Left lung (tissue), 10 donors: ENCODE data around the gene RCOR2. TPM values are rescaled to one million over a fixed set of nuclear protein-coding genes. Genes with fewer than 3 reads are reported as not detected.

ENCODE experiments used
- ATAC-seq: fragments of 200-7000 bp; cut with Tn5 transposase; one replicate; pipeline ENCODE4 v1.9.1; 2020; ENCODE audit warnings: moderate library complexity
- DNase-seq, 4 donors: peaks; one replicate each; pipeline ENCODE4 v3.0.0-alpha.2; 2013 to 2020
- H3K27ac ChIP-seq, 2 donors: fragments of 200-600 bp; sonication (generic) in 1 of 2; one replicate each; pipeline versions ENCODE4 v1.5.0 to v1.8.0; 2020 to 2021
- H3K27me3 ChIP-seq, 2 donors: fragments of 200-600 bp; sonication (generic) in 1 of 2; one replicate each; pipeline versions ENCODE4 v1.5.0 to v1.8.0; 2020 to 2021
- H3K36me3 ChIP-seq, 2 donors: fragments of 200-600 bp; sonication (generic) in 1 of 2; one replicate each; pipeline versions ENCODE4 v1.5.0 to v1.8.0; 2020 to 2021
- H3K4me1 ChIP-seq, 2 donors: fragments of 200-600 bp; one replicate each; pipeline ENCODE4 v1.8.0; 2021
- H3K4me3 ChIP-seq, 2 donors: fragments of 200-600 bp; sonication (generic) in 1 of 2; one replicate each; pipeline versions ENCODE4 v1.5.0 to v1.8.0; 2020 to 2021; ENCODE audit warnings: mild to moderate bottlenecking in 1 of 2
- H3K9me3 ChIP-seq, 2 donors: fragments of 200-600 bp; sonication (generic) in 1 of 2; one replicate each; pipeline versions ENCODE4 v1.5.0 to v1.8.0; 2020 to 2021
- CTCF ChIP-seq, 2 donors: fragments of 200-600 bp; sonication (generic) in 1 of 2; IDR thresholded peaks; one replicate each; pipeline versions ENCODE4 v1.5.0 to v1.8.0; 2021; ENCODE audit warnings: antibody characterized with exemption in 2 of 2
- intact Hi-C, 2 donors: fragments of 100-400 bp; cut with DNase I; formaldehyde crosslinking; loops; one replicate each; pipeline versions ENCODE4 v1.11.2 to v1.14.2; 2022
- polyA plus RNA-seq, 6 donors: library from polyadenylated mRNA; unstranded; fragments of 120-200 nt; gene quantifications; one replicate each; pipeline ENCODE4 v1.2.1, GENCODE V29; 2013; ENCODE audit not compliant: insufficient read length in 6 of 6
- total RNA-seq, 2 donors: library from RNA; stranded (reverse); fragmentation: NEBNext Ultra II Directional; extraction: Animal tissue kit (Norgen Biotek cat#: 25700); gene quantifications; one replicate each; pipeline ENCODE4 v1.2.1, GENCODE V29; 2021
- donor health status: DM: no; HTN: yes; CAD: no.
- donor health status: DM: no; HTN: no; CAD: no.

Gene RCOR2
- total and polyA plus RNA-seq, 8 donors, result 0.45 to 17.4 (median 12.4) TPM

DNA sequence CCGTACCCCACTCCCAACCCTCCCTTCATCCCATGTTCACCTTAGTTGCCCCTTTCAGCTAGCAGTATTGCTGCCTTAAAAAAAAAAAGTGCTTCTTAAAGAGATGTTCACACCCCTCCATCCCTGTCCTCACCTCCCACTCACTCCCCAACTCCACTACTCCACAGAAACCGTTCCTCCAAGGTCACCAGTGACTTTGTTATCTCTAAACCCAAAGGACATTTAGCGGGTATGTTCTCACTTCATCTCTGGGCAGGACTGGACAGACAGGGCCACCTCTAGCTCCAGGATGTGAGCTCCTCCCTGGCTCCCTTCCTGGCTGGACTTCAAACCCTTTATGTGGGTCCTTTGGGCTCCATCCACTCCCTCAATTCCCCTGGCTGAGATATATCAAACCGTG, 6.4 kb upstream of the RCOR2 start:
- Histone ChIP-seq H3K27me3 (peaks cover 0 to 21% of the 10 kb centered on the region in 2 donors), H3K27ac (no peak overlapping the region), H3K36me3 (no peaks in the 10 kb centered on the region), H3K4me3 (no peak overlapping the region), H3K4me1 (peaks cover 12 to 25% of the 10 kb centered on the region in 2 donors), H3K9me3 (no peaks in the 10 kb centered on the region)
- no peak for DNase-seq
- no peak for ATAC-seq
- no peak for TF ChIP-seq CTCF (IDR thresholded peaks at IDR 0.05)
- intact Hi-C loops, result loop anchor here in 1 of 2 donors (10.0 kb wide), 1 partner anchor 79 kb away; no protein-coding TSS in a partner anchor

DNA sequence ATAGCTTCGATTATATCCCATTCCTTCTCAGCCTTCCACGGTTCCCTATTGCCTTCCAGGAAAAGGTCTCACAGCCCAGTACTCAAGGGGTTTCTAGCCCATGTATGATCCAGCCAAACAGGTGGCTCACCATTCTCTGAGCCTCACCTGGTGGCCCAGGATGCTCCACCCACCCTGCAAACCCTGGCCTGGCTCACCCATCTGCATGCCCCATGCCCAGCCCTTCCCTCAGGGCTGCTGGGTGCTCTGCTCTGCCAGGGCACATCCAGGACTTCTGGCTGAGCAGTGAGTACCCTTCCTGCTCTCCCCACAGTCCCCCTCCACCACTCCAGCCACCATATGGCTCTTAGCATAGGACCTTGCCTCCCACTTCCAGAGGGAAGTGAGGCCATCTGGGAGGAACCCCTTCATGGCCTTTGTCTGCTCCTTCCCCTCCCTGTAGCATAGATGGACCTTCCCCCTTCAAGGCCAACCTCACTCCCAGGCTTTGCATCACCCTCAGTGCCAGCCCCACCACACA, 5.8 kb upstream of the RCOR2 start:
- Histone ChIP-seq H3K9me3 (no peaks in the 10 kb centered on the region), H3K27ac (no peak overlapping the region), H3K27me3 (peaks cover 0 to 27% of the 10 kb centered on the region in 2 donors), H3K4me1 (peaks cover 18 to 30% of the 10 kb centered on the region in 2 donors), H3K36me3 (no peaks in the 10 kb centered on the region), H3K4me3 (no peak overlapping the region)
- intact Hi-C loops, result loop anchor here in 1 of 2 donors (10.0 kb wide), 1 partner anchor 78 kb away; no protein-coding TSS in a partner anchor
- no peak for TF ChIP-seq CTCF (IDR thresholded peaks at IDR 0.05)
- DNase-seq (no peak), ATAC-seq (no peak)

GRCh38 chr11:63920939-63921417, 4.0 kb upstream of the RCOR2 start:
- peak; percentile 24 to 46 for TF ChIP-seq CTCF (IDR thresholded peaks at IDR 0.05)
- peaks cover 25 to 47% of the 10 kb centered on the region in 2 donors for H3K4me1 ChIP-seq
- H3K4me3 ChIP-seq, result no peak overlapping the region
- DNase-seq, result no peak
- H3K27me3 ChIP-seq, result peaks cover 0 to 44% of the 10 kb centered on the region in 2 donors
- intact Hi-C loops, result loop anchor here in 1 of 2 donors (10.0 kb wide), 1 partner anchor 76 kb away; no protein-coding TSS in a partner anchor
- no peak for ATAC-seq
- H3K9me3 ChIP-seq, result no peaks in the 10 kb centered on the region
- no peaks in the 10 kb centered on the region for H3K36me3 ChIP-seq
- no peak overlapping the region for H3K27ac ChIP-seq

DNA sequence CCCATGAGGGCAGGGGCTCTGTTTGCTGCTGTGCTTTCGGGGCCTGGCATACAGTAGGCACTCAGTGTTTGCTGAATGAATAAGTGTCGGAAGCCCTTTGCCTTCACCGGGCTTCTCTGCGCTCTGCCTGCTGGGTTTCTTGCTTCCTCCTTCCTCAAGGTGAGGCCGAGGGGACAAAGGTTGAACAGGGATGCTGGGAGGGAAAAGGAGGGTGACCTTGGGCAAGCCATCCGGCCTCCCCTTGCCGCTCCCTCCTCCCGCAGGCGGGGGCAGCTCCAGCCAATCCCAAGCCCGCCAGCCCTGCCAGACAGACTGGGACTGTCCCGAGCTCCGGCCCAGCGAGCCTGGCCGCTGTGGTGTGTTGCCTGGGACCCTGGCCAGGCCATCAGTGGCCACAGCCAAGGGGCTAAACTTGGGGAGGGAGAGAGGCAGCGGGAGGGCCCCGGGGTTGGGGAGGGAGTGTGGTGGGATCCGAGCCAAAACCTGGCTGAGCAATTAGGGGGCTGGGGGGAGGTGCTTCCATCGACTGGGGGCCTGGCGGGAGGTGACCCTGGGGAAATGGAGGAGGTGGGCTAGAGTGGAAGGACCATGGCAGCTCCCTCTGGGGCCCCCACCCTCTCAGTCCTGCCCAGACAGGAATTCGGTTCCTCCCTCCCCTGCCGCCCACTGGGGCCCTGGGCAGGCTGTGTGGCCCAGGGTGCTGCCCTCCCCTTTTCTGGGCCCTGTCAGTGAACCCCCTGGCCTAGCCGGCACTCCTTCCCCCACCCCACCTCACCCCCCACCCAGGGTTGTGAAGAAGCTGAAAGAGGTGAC, 3.4 kb upstream of the RCOR2 start:
- Histone ChIP-seq H3K36me3 (no peaks in the 10 kb centered on the region), H3K27me3 (peaks cover 0 to 51% of the 10 kb centered on the region in 2 donors), H3K4me3 (no peak overlapping the region), H3K9me3 (no peaks in the 10 kb centered on the region), H3K27ac (no peak overlapping the region), H3K4me1 (peaks cover 25 to 52% of the 10 kb centered on the region in 2 donors)
- ATAC-seq (peak; percentile 41), DNase-seq (peak in 2 of 4 donors; percentile 56 to 83)
- intact Hi-C loops, result loop anchor here in 1 of 2 donors (10.0 kb wide), 1 partner anchor 76 kb away; no protein-coding TSS in a partner anchor
- no peak for TF ChIP-seq CTCF (IDR thresholded peaks at IDR 0.05)
